GM15510 (cell line): ENCODE results near the gene DMAC2.

ENCODE experiments used
- POLR2A ChIP-seq: IDR thresholded peaks from 3 replicates; pipeline ENCODE4 v1.6.1; 2011; ENCODE audit warnings: borderline replicate concordance; ENCODE audit not compliant: insufficient read length; ENCODE audit errors: extremely low read depth

The DMAC2 gene

DNA sequence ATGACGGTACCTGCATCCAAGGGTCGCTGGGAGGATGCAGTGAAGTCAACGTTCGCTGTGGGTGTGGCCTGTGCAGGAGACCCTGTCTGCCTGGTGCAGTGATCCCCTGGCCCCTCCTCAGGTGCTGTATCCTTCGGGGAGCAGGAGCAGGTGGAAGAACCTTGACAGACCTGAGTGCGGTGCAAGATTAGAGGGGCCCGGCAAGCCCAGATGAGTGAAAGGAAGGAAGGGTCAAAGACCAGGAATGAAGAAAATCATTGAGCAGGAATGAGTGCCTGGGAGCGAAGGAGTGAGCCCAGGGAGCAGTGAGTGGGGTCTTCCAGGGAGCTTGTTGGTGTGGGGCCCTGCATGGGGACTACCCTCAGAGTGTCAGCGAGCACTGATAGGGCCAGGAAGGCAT, 25.3 kb downstream of the DMAC2 start:
- no peak for TF ChIP-seq POLR2A

DNA sequence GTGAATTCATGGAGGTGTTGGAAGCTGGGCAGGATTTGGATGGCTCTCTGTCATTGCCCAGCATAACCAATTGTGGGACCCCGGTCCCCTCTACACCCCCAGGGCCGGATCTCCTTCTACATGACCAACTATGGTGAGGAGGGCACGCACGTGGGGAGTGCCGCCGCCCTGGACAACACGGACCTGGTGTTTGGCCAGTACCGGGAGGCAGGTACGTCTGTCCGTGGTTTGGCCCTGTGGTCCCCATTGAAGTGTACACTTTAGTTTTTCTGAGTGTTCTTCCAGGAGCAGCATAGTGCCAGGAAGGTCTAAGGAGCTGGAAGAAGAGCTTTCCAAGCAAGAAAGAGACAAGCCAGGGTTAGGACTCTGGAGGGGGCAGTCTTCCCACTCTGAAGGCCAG, 25.8 kb downstream of the DMAC2 start:
- no peak for TF ChIP-seq POLR2A

DNA sequence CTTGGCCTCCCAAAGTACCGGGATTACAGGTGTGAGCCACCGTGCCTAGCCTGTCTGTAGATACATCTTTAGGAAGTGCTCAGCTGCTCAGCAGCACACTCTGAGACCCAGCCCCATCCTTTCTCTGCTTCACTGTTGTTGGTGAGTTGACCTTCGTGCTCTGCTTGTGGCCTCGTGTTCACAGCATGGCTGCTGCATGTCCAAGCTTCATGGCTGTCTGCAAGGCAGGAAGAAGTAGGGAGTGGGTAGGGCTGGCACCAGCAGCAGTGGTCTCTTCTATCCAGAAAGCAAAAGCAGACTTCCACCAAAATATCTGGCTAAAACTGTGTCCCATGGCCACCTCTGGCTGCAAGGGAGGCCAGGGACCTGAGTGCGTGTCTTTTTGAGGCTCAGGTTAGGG, 26.8 kb downstream of the DMAC2 start:
- no peak for TF ChIP-seq POLR2A

DNA sequence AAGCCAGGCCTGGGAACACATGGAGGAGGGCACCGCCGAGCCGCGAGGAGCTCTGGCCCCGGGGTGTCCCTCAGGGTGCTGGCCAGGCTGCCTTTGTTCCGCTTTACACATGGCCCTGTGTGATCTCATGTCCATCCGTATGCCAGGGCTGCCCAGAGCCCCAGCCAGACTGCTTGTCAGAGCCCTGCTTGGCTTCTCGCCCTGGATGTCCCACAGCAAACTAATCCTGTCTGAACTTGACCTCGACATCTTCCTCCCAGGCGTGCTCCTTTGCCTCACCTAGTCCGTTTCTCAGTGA, 27.8 kb downstream of the DMAC2 start:
- no peak for TF ChIP-seq POLR2A

DNA sequence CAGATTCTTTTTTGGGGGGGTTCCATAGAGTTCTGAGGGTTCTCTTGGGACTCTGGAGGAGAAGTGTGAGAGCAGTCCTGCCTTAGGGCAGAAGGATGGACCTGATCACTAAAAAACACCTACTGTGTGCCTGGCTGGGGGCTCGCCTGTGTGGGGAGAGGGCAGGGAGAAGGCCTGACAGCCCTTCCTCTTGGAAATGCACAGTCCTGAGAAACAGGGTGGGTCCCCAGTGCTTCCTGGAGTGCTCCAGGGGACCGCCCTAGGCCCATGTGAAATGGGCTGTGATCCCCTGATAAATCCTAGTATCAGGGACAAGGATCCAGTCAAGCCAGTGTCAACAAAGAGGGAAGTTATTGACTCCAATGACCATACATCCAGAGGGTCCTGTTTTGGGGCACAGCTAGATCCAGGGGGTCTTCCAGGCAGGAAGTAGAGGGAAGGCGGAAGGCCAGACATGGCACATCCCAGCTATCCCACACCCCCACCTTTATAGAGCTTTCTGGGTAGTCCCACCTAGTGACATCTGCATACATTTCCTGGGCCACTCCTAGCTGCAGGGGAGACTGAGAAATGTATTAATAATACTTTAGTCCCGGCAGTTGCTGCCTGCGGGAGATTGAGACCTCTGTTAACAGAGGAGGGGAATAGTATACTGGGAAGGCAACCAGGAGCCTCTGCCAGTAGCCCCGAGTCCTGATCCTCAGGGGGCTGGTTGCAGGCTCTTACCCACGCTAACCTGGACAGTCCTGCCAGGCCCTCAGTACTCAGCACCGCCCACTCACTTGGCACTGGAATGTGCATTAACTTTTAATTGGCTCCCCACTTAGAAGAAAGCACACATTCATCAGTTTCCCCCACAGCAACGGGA, 28.4 kb downstream of the DMAC2 start:
- no peak for TF ChIP-seq POLR2A

DNA sequence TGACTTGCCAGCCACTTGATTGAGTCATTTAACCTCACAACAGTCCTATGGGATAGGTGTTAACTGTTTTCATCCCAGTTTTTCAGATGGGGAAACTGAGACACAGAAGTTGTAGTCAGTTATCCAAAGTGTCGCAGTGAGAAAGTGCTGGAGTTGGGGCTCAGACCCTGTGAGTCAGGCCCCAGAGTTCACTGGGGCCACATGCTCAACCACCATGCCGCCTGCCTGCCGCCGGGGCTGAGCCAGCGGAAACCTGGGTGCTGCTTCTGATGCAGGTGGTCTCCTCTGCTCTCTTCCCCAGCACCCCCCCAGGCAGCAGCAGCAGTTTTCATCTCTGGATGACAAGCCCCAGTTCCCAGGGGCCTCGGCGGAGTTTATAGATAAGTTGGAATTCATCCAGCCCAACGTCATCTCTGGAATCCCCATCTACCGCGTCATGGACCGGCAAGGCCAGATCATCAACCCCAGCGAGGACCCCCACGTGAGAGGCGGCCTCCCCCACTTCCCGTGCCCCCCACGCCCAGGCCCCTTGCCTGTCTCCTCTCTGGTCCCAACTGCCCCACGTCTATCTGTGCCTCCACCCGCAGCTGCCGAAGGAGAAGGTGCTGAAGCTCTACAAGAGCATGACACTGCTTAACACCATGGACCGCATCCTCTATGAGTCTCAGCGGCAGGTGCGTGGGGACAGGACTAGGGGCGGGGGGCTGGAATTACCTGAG, 29.2 kb downstream of the DMAC2 start:
- TF ChIP-seq POLR2A: no peak

DNA sequence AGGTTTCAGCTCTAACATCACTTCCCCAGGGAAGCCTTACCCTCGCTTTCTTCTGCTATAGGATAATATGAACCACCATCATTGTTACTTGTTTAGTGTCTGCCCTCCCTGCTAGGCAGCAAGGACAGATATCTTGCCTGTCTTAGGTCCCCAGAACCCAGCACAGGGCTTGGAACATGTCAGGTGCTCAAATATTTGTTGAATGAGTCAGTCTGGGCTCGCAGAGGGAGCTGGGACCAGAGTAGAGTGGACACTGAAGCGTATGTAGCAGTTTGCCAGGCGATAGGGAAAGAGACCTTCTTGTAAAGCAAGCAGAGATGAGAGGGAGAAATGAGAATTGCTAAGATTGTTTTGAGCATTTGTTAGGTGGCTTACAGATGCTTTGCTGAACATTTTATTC, 30.4 kb downstream of the DMAC2 start:
- TF ChIP-seq POLR2A: no peak

DNA sequence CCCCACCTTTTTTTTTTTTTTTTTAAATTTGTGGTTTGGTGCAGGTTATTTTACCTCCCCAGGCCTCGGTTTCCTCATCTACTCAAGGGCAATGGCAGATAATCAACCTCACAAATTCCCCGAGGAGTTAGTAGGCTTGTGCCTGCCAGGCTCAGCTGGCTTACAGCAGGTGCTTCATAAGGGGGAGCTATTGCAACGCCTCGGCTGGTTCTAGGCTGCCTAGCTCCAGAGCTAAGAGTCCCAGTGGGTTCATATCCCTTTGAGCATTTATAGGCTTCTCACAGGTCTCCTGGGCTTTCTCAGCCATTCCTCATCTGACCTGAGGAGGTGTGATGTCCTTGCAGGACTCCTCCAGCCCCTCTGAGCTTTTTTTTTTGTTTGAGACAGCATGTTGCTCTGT, 31.5 kb downstream of the DMAC2 start:
- no peak for TF ChIP-seq POLR2A

DNA sequence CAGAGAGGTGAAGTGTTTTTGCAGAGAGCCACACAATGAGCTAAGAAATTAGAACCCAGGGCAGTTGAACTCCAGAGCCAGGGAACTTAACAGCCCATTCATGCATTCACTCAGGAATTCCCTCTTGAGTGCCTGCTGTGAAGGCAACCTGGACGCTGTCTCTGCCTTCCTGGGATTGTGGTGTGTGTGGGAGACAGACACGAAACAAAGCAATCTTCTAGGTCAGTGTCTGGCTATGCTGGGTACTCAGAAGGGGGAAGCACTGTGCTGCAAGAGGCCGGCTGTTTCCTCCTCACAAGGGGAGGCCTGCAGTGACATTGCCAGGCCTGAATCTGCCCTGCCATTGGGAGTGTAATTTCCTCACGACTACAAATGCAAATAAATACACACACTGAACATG, 32.4 kb downstream of the DMAC2 start:
- TF ChIP-seq POLR2A: no peak

DNA sequence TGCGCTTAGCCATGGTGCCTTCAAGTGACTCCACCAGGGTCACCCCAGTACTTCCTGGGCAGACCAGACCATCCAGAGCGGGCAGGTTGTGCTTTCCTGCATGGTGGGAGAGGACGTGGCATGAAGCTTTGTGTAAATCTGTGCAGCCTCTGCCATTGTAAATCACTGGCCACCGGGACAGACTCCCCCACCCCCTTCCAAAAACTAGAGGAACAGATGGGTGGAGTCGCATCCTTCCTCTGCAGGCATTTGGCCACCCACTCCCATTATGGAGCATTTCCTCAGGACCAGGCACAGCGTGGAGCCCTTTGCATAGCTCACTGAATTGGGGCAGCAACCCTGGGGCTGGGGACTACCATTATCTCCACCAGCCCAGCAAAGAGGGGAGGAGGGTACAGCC, 33.9 kb downstream of the DMAC2 start:
- no peak for TF ChIP-seq POLR2A

DNA sequence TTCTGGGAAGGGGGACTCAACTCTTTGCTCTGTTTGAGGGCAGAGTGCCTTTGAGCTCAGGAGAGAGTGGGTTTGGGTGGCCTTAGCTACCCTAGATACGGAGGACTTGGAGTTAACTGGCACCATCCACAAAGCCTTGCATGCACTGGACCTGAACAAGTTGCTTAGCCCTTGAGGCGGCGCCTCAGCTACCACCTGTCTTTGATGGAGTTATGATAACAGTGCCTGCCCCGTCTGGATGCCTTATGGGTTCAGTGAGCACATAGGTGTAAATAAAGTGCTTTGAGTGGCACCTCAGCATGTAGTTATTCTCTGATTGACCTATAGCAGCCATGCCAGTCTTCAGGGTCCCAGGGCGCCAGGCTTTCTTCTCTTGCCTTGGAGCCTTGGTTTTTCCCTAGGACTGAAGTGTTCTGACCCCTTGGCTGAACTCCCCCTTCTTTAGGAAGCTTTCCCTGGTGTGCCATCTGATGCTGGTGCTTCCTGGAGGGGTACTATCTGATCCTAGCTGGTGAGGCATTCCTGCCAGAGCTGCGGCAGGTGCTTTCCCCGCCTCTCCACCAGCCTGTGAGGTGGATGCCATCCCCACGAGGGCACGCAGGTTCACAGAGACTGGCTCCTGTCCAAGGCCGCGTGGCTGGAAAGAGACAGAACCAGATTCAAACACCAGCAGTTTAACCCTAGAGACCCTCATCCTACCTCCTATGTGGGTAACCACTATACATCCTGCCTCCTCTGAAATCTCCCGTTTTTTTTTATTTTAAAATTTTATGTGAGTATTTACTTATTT, 36.3 kb downstream of the DMAC2 start:
- TF ChIP-seq POLR2A: no peak

DNA sequence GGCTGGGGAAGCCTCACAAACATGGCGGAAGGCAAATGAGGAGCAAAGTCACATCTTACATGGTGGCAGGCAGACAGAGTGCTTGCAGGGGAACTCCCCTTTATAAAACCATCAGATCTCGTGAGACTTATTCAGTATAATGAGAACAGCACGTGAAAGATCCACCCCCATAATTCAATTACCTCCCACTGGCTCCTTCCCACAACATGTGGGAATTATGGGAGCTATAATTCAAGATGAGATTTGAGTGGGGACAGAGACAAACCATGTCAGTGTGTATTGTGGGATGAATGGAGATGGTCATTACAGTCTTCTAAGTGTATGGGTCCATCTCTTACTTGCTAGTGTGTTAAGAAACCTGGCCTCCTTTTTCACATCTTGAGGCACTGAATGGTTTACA, 37.7 kb downstream of the DMAC2 start:
- no peak for TF ChIP-seq POLR2A

DNA sequence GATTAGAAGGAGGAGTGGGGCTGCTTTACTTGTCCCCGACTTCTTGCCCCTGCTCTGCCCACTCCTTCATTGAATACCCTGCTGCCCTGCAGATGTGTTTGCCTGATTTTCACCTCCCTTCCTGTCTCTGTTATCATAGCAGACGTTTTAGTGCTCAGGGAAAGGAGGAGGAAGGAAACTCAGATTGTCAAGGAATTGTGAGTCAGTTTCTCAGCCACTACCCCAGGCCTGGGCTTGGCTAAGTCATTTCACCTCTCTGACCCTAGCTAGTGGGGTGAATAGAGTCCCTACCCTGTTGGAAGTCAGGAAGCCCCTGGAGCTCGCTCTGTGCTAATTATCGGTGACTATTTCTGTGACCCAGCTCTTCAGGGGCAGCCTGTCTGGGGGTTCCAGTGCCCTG, 38.2 kb downstream of the DMAC2 start:
- TF ChIP-seq POLR2A: no peak

DNA sequence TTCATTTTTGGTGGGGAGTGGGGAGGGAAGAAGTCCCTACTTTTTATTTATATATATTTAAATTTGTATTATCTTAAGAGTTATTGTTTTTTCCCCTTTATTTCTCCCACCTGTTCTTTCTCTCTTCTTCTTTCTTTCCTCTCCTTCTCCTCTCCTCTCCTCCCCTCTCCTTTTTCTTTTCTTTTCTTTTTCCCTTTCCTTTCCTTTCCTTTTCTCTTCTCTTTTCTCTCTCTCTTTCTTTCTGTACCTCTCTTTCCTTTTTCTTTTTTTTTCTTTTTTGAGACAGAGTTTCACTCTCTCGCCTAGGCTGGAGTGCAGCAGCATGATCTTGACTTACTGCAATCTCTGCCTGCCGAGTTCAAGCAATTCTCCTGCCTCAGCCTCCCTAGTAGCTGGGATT, 40.2 kb downstream of the DMAC2 start:
- no peak for TF ChIP-seq POLR2A

DNA sequence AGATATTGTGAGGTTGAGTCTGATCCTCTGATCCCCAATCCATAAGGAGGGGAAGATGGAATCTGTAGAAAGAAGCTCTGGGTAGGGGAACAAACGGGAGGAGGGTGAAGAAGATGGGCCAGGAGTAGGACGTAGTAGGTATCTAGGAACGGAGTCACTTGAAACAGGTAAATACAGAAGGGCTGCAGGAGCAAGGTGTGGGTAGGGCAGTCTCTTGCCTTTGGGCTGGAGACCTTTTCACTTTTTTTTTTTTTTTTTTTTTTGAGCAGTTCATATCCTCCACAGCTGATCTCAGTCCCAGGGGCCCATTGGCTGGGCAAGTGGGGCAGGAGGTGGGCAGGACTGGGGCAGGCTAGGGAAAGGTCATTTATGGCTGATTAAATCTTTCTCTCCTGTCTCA, 40.6 kb downstream of the DMAC2 start:
- no peak for TF ChIP-seq POLR2A
